Muscle of arm (tissue), 12 donors: Measurements from ENCODE around the gene ANXA2. TPM values are rescaled to one million over a fixed set of nuclear protein-coding genes. Genes with fewer than 3 reads are reported as not detected.

Experiments
- DNase-seq: peaks from one replicate; pipeline ENCODE4 v3.0.0-alpha.2; 2013
- polyA plus RNA-seq, 12 donors: library from polyadenylated mRNA; unstranded; fragments of 120-200 nt; gene quantifications; one replicate each; pipeline ENCODE4 v1.2.1, GENCODE V29; 2013; ENCODE audit not compliant: insufficient read length in 12 of 12

ANXA2 gene
- polyA plus RNA-seq, 12 donors, result 313 to 866 (median 458) TPM; not detected in 1

- DNase-seq, result no peak
Observed at GRCh38 chr15:60373327-60373726, 24.5 kb downstream of the ANXA2 start.

GRCh38 chr15:60372756-60373155, 25.0 kb downstream of the ANXA2 start:
- no peak for DNase-seq

- no peak for DNase-seq
Observed at GRCh38 chr15:60372227-60372626, 25.6 kb downstream of the ANXA2 start.

- DNase-seq, result peak; percentile 82
Observed at GRCh38 chr15:60371175-60372051, 26.4 kb downstream of the ANXA2 start.

- no peak for DNase-seq
Observed at GRCh38 chr15:60370869-60371136, 27.0 kb downstream of the ANXA2 start.

- no peak for DNase-seq
Observed at GRCh38 chr15:60370105-60370868, 27.5 kb downstream of the ANXA2 start.

GRCh38 chr15:60369696-60370095, 28.1 kb downstream of the ANXA2 start:
- no peak for DNase-seq

- DNase-seq, result no peak
Observed at GRCh38 chr15:60364612-60364924, 33.2 kb downstream of the ANXA2 start.

- DNase-seq, result no peak
Observed at GRCh38 chr15:60363903-60364611, 33.7 kb downstream of the ANXA2 start.

- no peak for DNase-seq
Observed at GRCh38 chr15:60363087-60363549, 34.7 kb downstream of the ANXA2 start.

- no peak for DNase-seq
Observed at GRCh38 chr15:60362321-60363086, 35.3 kb downstream of the ANXA2 start.

- peak; percentile 59 for DNase-seq
Observed at GRCh38 chr15:60359738-60360137, 38.0 kb downstream of the ANXA2 start.

GRCh38 chr15:60358935-60359682, 38.7 kb downstream of the ANXA2 start:
- DNase-seq, result no peak

- no peak for DNase-seq
Observed at GRCh38 chr15:60356832-60357231, 41.0 kb downstream of the ANXA2 start.

GRCh38 chr15:60355148-60355857, 42.5 kb downstream of the ANXA2 start:
- no peak for DNase-seq

GRCh38 chr15:60353245-60353920, 44.4 kb downstream of the ANXA2 start:
- no peak for DNase-seq

GRCh38 chr15:60352525-60352924, 45.3 kb downstream of the ANXA2 start:
- no peak for DNase-seq

GRCh38 chr15:60351066-60351465, 46.7 kb downstream of the ANXA2 start:
- DNase-seq, result no peak

GRCh38 chr15:60350108-60350507, 47.7 kb downstream of the ANXA2 start:
- no peak for DNase-seq

GRCh38 chr15:60349589-60349988, 48.2 kb downstream of the ANXA2 start:
- DNase-seq, result no peak
